CD4-positive, CD25-positive, alpha-beta regulatory T cell (primary cell): ENCODE results near the gene GTF2H4. TPM values are rescaled to one million over a fixed set of nuclear protein-coding genes. Genes with fewer than 3 reads are reported as not detected.

Source experiments
- ATAC-seq, 2 donors: fragments of 150-1000 bp; cut with Tn5 transposase; one replicate each; pipeline ENCODE4 v1.10.0; 2021; ENCODE audit warnings: low read depth in 2 of 2, moderate number of reproducible peaks in 2 of 2, moderate library complexity in 1 of 2
- DNase-seq, 3 donors: peaks; one replicate each; pipeline versions ENCODE4 v3.0.0 to v3.0.0-alpha.2; 2012 to 2022; ENCODE audit warnings: mixed read lengths in 1 of 3
- H3K27ac ChIP-seq: one replicate; pipeline ENCODE4 v1.7.0; 2013; ENCODE audit warnings: mild to moderate bottlenecking, low read length; ENCODE audit not compliant: insufficient read depth, poor library complexity, severe bottlenecking
- H3K27me3 ChIP-seq: one replicate; pipeline ENCODE4 v1.7.0; 2013; ENCODE audit warnings: low read length; ENCODE audit not compliant: control insufficient read depth, insufficient read depth
- H3K36me3 ChIP-seq: one replicate; pipeline ENCODE4 v1.7.0; 2013; ENCODE audit warnings: mild to moderate bottlenecking, low read length, moderate library complexity; ENCODE audit not compliant: control insufficient read depth, insufficient read depth
- H3K4me1 ChIP-seq: 2 replicates; pipeline ENCODE4 v1.7.0; 2013; ENCODE audit warnings: mild to moderate bottlenecking, low read length; ENCODE audit not compliant: insufficient read depth, control insufficient read depth, poor library complexity, severe bottlenecking
- H3K4me3 ChIP-seq: one replicate; pipeline ENCODE4 v1.7.0; 2013; ENCODE audit warnings: low read depth, mild to moderate bottlenecking, low read length, moderate library complexity
- H3K9me3 ChIP-seq, 2 experiments: 1 replicate in 1 of 2; 2 replicates in 1 of 2; pipeline ENCODE4 v1.7.0; 2013; ENCODE audit warnings: low read length in 2 of 2, mild to moderate bottlenecking in 1 of 2, moderate library complexity in 1 of 2; ENCODE audit not compliant: control insufficient read depth in 2 of 2
- H3K27ac Mint-ChIP-seq, 3 donors: one replicate each; pipeline ENCODE4 v1.8.0; 2020 to 2022; ENCODE audit warnings: mild to moderate bottlenecking in 3 of 3, mixed read lengths in 3 of 3, moderate library complexity in 2 of 3
- H3K27me3 Mint-ChIP-seq: one replicate; pipeline ENCODE4 v1.8.0; 2022; ENCODE audit warnings: mild to moderate bottlenecking, mixed read lengths
- H3K36me3 Mint-ChIP-seq: one replicate; pipeline ENCODE4 v1.8.0; 2020; ENCODE audit warnings: mixed read lengths
- H3K4me1 Mint-ChIP-seq, 4 donors: one replicate each; pipeline ENCODE4 v1.8.0; 2020 to 2022; ENCODE audit warnings: mixed read lengths in 4 of 4, mild to moderate bottlenecking in 1 of 4
- H3K4me3 Mint-ChIP-seq, 4 donors: one replicate each; pipeline ENCODE4 v1.8.0; 2020 to 2022; ENCODE audit warnings: mild to moderate bottlenecking in 4 of 4, mixed read lengths in 4 of 4, moderate library complexity in 3 of 4
- H3K9me3 Mint-ChIP-seq, 7 donors: one replicate each; pipeline ENCODE4 v1.8.0; 2020 to 2022; ENCODE audit warnings: mixed read lengths in 7 of 7, mild to moderate bottlenecking in 3 of 7, moderate library complexity in 2 of 7
- polyA plus RNA-seq, 4 donors: library from polyadenylated mRNA; unstranded; fragments of 300-500 nt; fragmentation: Illumina TruSeq; gene quantifications; one replicate each; pipeline ENCODE4 v1.2.3, GENCODE V29; 2021
- total RNA-seq: library from RNA; stranded (reverse); gene quantifications from one replicate; pipeline ENCODE4 v1.2.3, GENCODE V29; 2022

Gene GTF2H4
- total and polyA plus RNA-seq, 5 donors from 2014 or later: 6.8 to 15.5 (median 7.2) TPM

DNA sequence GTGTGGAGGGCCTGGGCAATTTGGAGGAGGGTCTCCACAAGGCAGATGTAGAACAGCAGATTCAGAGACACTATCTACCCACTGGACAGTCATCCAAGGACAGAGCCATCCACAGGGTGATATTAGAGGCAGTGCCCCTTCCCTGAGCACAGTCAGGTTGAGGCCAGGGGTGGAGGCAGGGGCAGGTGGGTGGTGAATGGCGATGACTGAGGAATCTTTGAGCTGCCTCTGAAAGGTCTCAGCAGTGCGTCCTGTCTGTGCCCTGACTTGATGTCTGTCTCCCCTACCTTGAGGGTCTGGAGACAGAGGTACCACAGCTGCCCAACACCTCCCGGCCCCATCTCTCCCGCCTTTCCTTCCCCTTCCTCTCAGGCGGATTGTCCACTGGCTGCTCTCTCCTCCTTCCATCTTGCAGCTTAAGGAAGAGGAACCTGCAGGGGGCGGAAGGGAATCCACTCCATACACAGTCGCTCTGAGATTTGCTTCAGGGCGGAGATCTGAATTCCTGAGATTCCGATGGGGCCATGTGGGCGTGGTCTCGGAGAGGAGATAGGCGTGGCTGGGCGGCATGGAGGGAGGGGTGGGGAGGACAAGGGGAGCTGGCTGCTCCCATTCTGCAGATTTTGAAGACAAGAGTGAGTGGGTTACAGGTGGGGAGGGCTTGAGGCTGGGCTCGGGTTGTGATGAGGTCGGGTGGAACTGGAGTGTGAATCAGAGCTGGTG lies 34.5 kb downstream of the GTF2H4 start:
- H3K27ac ChIP-seq: no peak overlapping the region
- Mint-ChIP-seq H3K27me3 (peaks cover 38% of the 10 kb centered on the region), H3K9me3 (peaks cover 0 to 3% (median 0%) of the 10 kb centered on the region in 7 donors), H3K36me3 (no peaks in the 10 kb centered on the region), H3K4me1 (peaks cover 0 to 2% (median 0%) of the 10 kb centered on the region in 4 donors), H3K4me3 (no peak overlapping the region), H3K27ac (peak overlapping the region in 1 of 3 donors; percentile 7)
- H3K4me1 ChIP-seq: no peaks in the 10 kb centered on the region
- H3K4me3 ChIP-seq: no peak overlapping the region
- H3K27me3 ChIP-seq: peaks cover 15% of the 10 kb centered on the region
- DNase-seq: no peak
- H3K9me3 ChIP-seq: no peaks in the 10 kb centered on the region
- no peak for ATAC-seq
- no peaks in the 10 kb centered on the region for H3K36me3 ChIP-seq

DNA sequence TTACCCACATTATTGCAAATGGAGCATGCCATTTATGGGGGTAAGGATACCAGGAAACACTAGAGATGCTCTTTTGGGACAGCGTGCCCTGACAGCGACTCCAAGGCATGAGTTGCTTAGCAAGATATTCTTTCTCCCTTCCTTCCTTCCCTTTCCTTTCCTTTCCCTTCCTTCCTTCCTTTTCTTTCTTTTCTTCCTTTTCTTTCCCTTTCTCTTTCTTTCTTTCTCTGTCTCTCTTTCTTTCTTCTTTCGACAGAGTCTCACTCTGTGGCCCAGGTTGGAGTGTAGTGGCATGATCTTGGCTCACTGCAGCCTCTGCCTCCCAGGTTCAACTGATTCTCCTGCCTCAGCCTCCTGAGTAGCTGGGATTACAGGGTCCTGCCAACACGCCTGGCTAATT lies 36.0 kb downstream of the GTF2H4 start:
- H3K27me3 ChIP-seq: peaks cover 19% of the 10 kb centered on the region

DNA sequence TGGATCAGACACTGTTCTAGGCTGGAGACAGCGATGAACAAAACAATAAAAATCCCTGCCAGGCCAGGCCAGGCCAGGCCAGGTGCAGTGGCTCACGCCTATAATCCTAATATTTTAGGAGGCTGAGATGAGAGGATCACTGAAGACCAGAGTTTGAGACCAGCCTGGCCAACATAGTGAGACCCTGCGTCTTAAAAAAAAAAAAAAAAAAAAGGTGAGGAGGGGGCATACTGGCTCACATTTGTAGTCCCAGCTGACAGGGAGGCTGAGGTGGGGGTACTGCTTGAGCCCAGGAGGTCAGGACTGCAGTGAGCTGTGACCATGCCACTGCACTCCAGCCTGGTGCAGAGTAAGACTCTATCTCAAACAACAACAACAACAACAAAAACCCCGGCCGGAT lies 37.3 kb downstream of the GTF2H4 start:
- H3K4me3 Mint-ChIP-seq: no peak overlapping the region
- no peak for ATAC-seq
- H3K9me3 ChIP-seq: no peaks in the 10 kb centered on the region

More for the DNA sequence above, 36.0 kb downstream of the GTF2H4 start:
- no peak overlapping the region for H3K4me3 Mint-ChIP-seq
- H3K4me1 Mint-ChIP-seq: peaks cover 0 to 2% (median 0%) of the 10 kb centered on the region in 4 donors
- no peak overlapping the region for H3K4me3 ChIP-seq
- ATAC-seq (no peak), DNase-seq (no peak)
- no peak overlapping the region for H3K27ac ChIP-seq
- no peaks in the 10 kb centered on the region for H3K36me3 Mint-ChIP-seq
- peaks cover 43% of the 10 kb centered on the region for H3K27me3 Mint-ChIP-seq
- H3K9me3 ChIP-seq: no peaks in the 10 kb centered on the region
- no peaks in the 10 kb centered on the region for H3K36me3 ChIP-seq
- no peak overlapping the region for H3K27ac Mint-ChIP-seq
- peaks cover 0 to 3% (median 0%) of the 10 kb centered on the region in 7 donors for H3K9me3 Mint-ChIP-seq
- H3K4me1 ChIP-seq: no peaks in the 10 kb centered on the region

DNA sequence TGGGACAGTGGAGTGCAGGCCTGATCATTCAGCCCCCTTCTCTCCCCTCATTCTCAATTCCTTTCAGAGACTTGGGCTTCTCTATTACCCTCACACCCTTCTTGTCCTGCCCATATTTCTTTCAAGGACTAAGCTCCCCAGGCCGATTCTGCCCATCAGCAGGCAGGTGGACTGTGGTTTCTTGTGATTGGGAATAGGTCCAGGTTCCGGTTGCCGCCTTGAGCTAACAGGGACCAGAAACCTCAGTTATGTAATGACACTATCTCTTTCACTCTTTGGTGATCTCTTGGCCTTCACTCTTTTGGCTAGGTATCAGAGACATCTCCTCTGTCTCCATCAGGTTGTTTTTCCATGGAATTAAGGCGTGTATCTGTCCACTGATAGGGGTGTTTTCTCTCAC lies 39.2 kb downstream of the GTF2H4 start:
- no peaks in the 10 kb centered on the region for H3K36me3 ChIP-seq
- peaks cover 24% of the 10 kb centered on the region for H3K27me3 ChIP-seq
- no peak overlapping the region for H3K27ac ChIP-seq
- peaks cover 22% of the 10 kb centered on the region for H3K27me3 Mint-ChIP-seq
- H3K4me1 ChIP-seq: no peaks in the 10 kb centered on the region
- no peak for ATAC-seq
- no peak for DNase-seq
- no peak overlapping the region for H3K4me3 ChIP-seq
- H3K9me3 ChIP-seq: no peaks in the 10 kb centered on the region
- H3K9me3 Mint-ChIP-seq: peaks cover 0 to 3% (median 0%) of the 10 kb centered on the region in 7 donors
- H3K4me1 Mint-ChIP-seq: peaks cover 0 to 2% (median 0%) of the 10 kb centered on the region in 4 donors
- H3K4me3 Mint-ChIP-seq: no peak overlapping the region
- no peaks in the 10 kb centered on the region for H3K36me3 Mint-ChIP-seq
- H3K27ac Mint-ChIP-seq: no peak overlapping the region

More for the DNA sequence above, 37.3 kb downstream of the GTF2H4 start:
- H3K27me3 Mint-ChIP-seq: peaks cover 36% of the 10 kb centered on the region
- peaks cover 0 to 2% (median 0%) of the 10 kb centered on the region in 4 donors for H3K4me1 Mint-ChIP-seq
- no peaks in the 10 kb centered on the region for H3K4me1 ChIP-seq
- DNase-seq: no peak
- no peak overlapping the region for H3K27ac ChIP-seq
- peaks cover 19% of the 10 kb centered on the region for H3K27me3 ChIP-seq
- no peak overlapping the region for H3K27ac Mint-ChIP-seq
- no peaks in the 10 kb centered on the region for H3K36me3 ChIP-seq
- peaks cover 0 to 3% (median 0%) of the 10 kb centered on the region in 7 donors for H3K9me3 Mint-ChIP-seq
- no peak overlapping the region for H3K4me3 ChIP-seq
- no peaks in the 10 kb centered on the region for H3K36me3 Mint-ChIP-seq

DNA sequence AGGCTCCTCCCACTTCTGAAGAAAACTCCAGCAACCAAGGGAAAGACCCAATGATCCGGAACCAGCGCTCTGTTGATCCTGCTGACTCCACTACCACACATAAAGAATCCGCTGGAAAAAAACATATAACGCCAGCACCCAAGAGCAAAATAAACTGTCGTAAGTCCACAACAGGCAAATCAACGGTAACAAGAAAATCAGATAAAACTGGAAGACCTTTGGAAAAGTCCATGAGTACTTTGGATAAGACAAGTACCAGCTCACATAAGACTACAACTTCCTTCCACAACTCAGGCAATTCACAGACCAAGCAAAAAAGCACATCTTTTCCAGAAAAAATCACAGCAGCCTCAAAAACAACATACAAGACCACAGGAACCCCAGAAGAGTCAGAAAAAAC lies 40.8 kb downstream of the GTF2H4 start:
- Histone ChIP-seq H3K36me3 (no peaks in the 10 kb centered on the region), H3K4me3 (no peak overlapping the region), H3K9me3 (no peaks in the 10 kb centered on the region), H3K4me1 (no peaks in the 10 kb centered on the region), H3K27ac (no peak overlapping the region), H3K27me3 (peaks cover 20% of the 10 kb centered on the region)
- Mint-ChIP-seq H3K4me3 (no peak overlapping the region), H3K9me3 (peaks cover 0 to 3% (median 0%) of the 10 kb centered on the region in 7 donors), H3K36me3 (no peaks in the 10 kb centered on the region), H3K27me3 (peaks cover 24% of the 10 kb centered on the region), H3K4me1 (no peaks in the 10 kb centered on the region), H3K27ac (no peak overlapping the region)
- no peak for DNase-seq
- ATAC-seq: no peak

DNA sequence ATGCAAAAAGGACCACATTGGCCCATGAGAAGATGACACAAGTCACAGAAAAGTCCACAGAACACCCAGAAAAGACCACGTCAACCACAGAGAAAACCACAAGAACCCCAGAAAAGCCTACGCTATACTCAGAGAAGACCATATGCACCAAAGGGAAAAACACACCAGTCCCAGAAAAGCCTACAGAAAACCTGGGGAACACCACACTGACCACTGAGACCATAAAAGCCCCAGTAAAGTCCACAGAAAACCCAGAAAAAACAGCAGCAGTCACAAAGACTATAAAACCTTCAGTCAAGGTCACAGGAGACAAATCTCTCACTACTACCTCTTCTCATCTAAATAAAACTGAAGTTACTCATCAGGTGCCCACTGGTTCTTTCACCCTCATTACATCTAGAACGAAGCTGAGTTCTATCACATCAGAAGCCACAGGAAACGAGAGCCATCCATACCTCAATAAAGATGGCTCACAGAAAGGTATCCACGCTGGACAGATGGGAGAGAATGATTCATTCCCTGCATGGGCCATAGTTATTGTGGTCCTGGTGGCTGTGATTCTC lies 44.0 kb downstream of the GTF2H4 start:
- no peak for ATAC-seq
- Mint-ChIP-seq H3K36me3 (no peaks in the 10 kb centered on the region), H3K27me3 (peaks cover 24% of the 10 kb centered on the region), H3K9me3 (peaks cover 0 to 3% (median 0%) of the 10 kb centered on the region in 7 donors), H3K4me3 (peak overlapping the region in 2 of 4 donors; percentile 4 to 59), H3K4me1 (peaks cover 2 to 22% (median 6%) of the 10 kb centered on the region in 4 donors), H3K27ac (no peak overlapping the region)
- Histone ChIP-seq H3K4me3 (no peak overlapping the region), H3K27me3 (peaks cover 20% of the 10 kb centered on the region), H3K4me1 (peaks cover 14% of the 10 kb centered on the region), H3K27ac (no peak overlapping the region), H3K36me3 (no peaks in the 10 kb centered on the region), H3K9me3 (no peaks in the 10 kb centered on the region)
- DNase-seq: no peak

DNA sequence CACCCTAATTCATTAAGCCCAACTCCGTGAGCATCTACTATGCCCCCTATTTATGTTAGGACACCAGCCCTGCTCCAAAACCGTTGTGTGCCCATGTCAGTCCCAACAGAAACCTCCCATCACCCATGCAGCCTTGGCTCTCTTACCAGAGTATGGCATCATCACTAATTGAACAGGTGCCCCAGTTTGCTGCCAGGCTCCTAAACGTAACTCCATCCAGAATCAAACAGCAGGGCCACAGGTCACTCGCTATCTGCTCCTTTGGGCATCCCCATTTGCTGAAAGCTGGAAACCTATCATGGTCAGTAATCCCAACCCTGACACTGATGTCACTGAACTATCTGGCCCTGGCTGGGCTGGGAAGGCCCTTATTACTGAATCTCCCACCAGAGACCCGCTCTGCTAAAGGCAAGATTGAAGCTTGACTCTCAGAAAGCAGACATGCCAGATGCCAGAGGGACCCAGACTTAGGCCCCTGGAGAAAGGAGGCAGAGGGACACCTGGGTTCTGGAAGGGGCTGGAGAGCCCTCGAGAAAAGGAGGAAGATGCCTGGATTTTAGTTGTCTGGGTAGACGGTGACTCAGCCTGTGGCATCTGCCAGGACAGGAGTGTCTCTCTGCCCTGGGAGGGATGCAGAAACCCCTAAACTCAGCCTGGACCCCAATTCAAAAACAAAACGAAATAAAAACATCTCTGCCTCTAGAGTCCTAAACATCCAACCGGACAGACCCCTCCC lies 46.8 kb downstream of the GTF2H4 start:
- DNase-seq (no peak), ATAC-seq (peak in 1 of 2 donors; percentile 4)
- Mint-ChIP-seq H3K4me1 (peaks cover 5 to 23% (median 6%) of the 10 kb centered on the region in 4 donors), H3K36me3 (no peaks in the 10 kb centered on the region), H3K27ac (peak overlapping the region in 2 of 3 donors; percentile 22 to 91), H3K4me3 (peak overlapping the region; percentile 78 to 85 (median 84)), H3K27me3 (peaks cover 22% of the 10 kb centered on the region), H3K9me3 (peaks cover 0 to 4% (median 0%) of the 10 kb centered on the region in 7 donors)
- Histone ChIP-seq H3K36me3 (no peaks in the 10 kb centered on the region), H3K4me3 (peak overlapping the region; percentile 47), H3K9me3 (no peaks in the 10 kb centered on the region), H3K27me3 (peaks cover 12% of the 10 kb centered on the region), H3K27ac (peak overlapping the region; percentile 15), H3K4me1 (peaks cover 14% of the 10 kb centered on the region)
